Stimulated activated naive B cell treated with anti-CD40 and anti-IgM and Interleukin-4, amounts not matched to agents 10 μg/mL and 1 μg/mL and 100 μg/mL, for 72 hours (primary cell): Measurements from ENCODE around the gene RMRP.

Source experiments
- ATAC-seq, 2 donors: fragments of 150-1000 bp; cut with Tn5 transposase; replicated peaks; 2 replicates each; pipeline ENCODE4 v1.10.0; 2021; ENCODE audit warnings: moderate library complexity in 1 of 2
- DNase-seq: peaks from one replicate; pipeline ENCODE4 v3.0.0; 2021
- H3K27ac Mint-ChIP-seq: one replicate; pipeline ENCODE4 v1.8.0; 2022; ENCODE audit warnings: mild to moderate bottlenecking, mixed read lengths
- H3K27me3 Mint-ChIP-seq, 2 donors: one replicate each; pipeline ENCODE4 v1.8.0; 2022; ENCODE audit warnings: mixed read lengths in 2 of 2
- H3K36me3 Mint-ChIP-seq, 2 donors: one replicate each; pipeline ENCODE4 v1.8.0; 2022; ENCODE audit warnings: mixed read lengths in 2 of 2, mild to moderate bottlenecking in 1 of 2
- H3K4me1 Mint-ChIP-seq, 2 donors: one replicate each; pipeline ENCODE4 v1.8.0; 2022; ENCODE audit warnings: mixed read lengths in 2 of 2, mild to moderate bottlenecking in 1 of 2
- H3K4me3 Mint-ChIP-seq, 2 donors: one replicate each; pipeline ENCODE4 v1.8.0; 2022; ENCODE audit warnings: mild to moderate bottlenecking in 2 of 2, mixed read lengths in 2 of 2, moderate library complexity in 1 of 2
- H3K9me3 Mint-ChIP-seq, 2 donors: one replicate each; pipeline ENCODE4 v1.8.0; 2022; ENCODE audit warnings: mixed read lengths in 2 of 2, mild to moderate bottlenecking in 1 of 2

RMRP gene

GRCh38 chr9:35611230-35611797, 46.5 kb downstream of the RMRP start:
- Mint-ChIP-seq H3K4me1 (peaks cover 61 to 94% of the 10 kb centered on the region in 2 donors), H3K36me3 (peaks cover 64 to 74% of the 10 kb centered on the region in 2 donors), H3K27me3 (no peaks in the 10 kb centered on the region), H3K27ac (peak overlapping the region; percentile 79), H3K4me3 (no peak overlapping the region), H3K9me3 (no peaks in the 10 kb centered on the region)
- no peak for DNase-seq
- peak; percentile 72 to 79 for ATAC-seq

- H3K4me1 Mint-ChIP-seq: peaks cover 51 to 84% of the 10 kb centered on the region in 2 donors
- no peak for DNase-seq
These were observed 48.0 kb downstream of the RMRP start for GRCh38 chr9:35609820-35610163.

GRCh38 chr9:35609001-35609819, 48.6 kb downstream of the RMRP start:
- peak overlapping the region; percentile 34 for H3K27ac Mint-ChIP-seq
- H3K4me3 Mint-ChIP-seq: no peak overlapping the region
- peaks cover 49 to 81% of the 10 kb centered on the region in 2 donors for H3K4me1 Mint-ChIP-seq
- no peaks in the 10 kb centered on the region for H3K27me3 Mint-ChIP-seq
- H3K36me3 Mint-ChIP-seq: peaks cover 43 to 53% of the 10 kb centered on the region in 2 donors
- DNase-seq (no peak), ATAC-seq (no peak)
- H3K9me3 Mint-ChIP-seq: no peaks in the 10 kb centered on the region

More at GRCh38 chr9:35609820-35610163, 48.0 kb downstream of the RMRP start:
- Mint-ChIP-seq H3K36me3 (peaks cover 49 to 58% of the 10 kb centered on the region in 2 donors), H3K27ac (no peak overlapping the region), H3K27me3 (no peaks in the 10 kb centered on the region), H3K9me3 (no peaks in the 10 kb centered on the region), H3K4me3 (no peak overlapping the region)
- ATAC-seq: no peak

- Mint-ChIP-seq H3K36me3 (peaks cover 34 to 44% of the 10 kb centered on the region in 2 donors), H3K27ac (peak overlapping the region; percentile 70)
These were observed 49.6 kb downstream of the RMRP start for GRCh38 chr9:35608221-35608620.

More at GRCh38 chr9:35608221-35608620, 49.6 kb downstream of the RMRP start:
- Mint-ChIP-seq H3K9me3 (peaks cover 0 to 3% of the 10 kb centered on the region in 2 donors), H3K27me3 (no peaks in the 10 kb centered on the region), H3K4me3 (peak overlapping the region in 1 of 2 donors; percentile 44), H3K4me1 (peaks cover 44 to 81% of the 10 kb centered on the region in 2 donors)
- DNase-seq: no peak
- no peak for ATAC-seq
